GM10248 (cell line): ENCODE measurements around the gene RSPH1.

Experiments used
- CTCF ChIA-PET: fragments of 300-600 bp; sonication (Branson Sonifier 250); formaldehyde crosslinking; extraction: SDS; loops from one replicate; lab custom pipeline; 2021; ENCODE audit warnings: antibody characterized with exemption; lab: Yijun Ruan, JAX
- POLR2A ChIA-PET: fragments of 350-650 bp; sonication (Branson Sonifier 250); formaldehyde crosslinking; extraction: SDS; loops from one replicate; lab custom pipeline; 2020; ENCODE audit warnings: antibody characterized with exemption; lab: Yijun Ruan, JAX
- DNase-seq: peaks from one replicate; pipeline ENCODE4 v3.0.0; 2012; ENCODE audit errors: extremely low spot score
- TF ChIP-seq, protein P1 (sequence below): IDR thresholded peaks from 2 replicates; pipeline ENCODE4 v1.5.1; 2012; ENCODE audit warnings: mild to moderate bottlenecking, low read depth; ENCODE audit errors: extremely low read depth, missing control alignments, control extremely low read depth

RSPH1 gene

DNA sequence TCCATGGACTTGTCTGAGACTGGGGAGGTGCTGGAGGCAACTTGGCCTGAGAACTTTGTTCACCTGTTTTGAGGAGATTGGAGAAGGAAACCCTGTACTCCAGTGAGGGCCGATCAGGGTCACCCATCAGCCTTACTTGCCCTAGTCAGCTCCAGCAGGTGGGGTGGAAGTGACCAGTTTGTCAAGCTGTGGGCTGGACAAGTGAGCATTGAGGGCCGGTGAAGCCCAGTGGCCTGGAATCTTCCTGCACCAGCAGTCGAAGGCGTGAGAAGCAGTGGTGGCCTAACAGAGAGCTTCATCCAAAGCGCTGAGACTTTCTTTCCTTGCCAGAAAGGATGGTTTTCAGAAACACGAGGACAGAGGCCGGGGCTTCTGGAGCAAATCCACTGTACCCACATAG lies 27.2 kb upstream of the RSPH1 start:
- CTCF ChIA-PET = interaction anchor here (1.0 to 1.6 kb wide), 3 partner anchors 9 to 11 kb away, joined by 3 to 6 read pairs (median 5); no protein-coding TSS in a partner anchor
- POLR2A ChIA-PET = interaction anchor here (2.5 kb wide), 1 partner anchor 8 kb away, joined by 6 read pairs; no protein-coding TSS in a partner anchor
- DNase-seq = no peak

DNA sequence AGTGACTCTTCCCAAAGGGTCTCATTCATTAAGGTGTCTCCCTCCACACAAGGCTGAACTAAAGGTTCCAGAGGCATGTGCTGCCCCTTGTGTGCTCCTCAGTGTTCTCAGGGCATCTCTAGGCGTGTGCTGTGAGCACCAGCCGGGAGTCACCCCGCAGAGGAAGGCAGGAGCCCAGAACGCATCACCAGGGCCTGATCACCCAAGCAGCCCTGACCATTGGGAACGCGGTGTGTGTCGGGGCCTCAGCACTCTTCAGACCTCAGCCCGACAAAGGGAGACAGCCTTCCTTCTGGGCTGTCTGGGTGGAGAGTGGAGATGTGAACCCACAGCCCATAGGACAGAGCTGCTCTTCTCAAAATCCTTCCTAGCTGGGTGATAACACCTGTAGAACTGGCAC lies 26.7 kb upstream of the RSPH1 start:
- POLR2A ChIA-PET = no interaction called here
- TF ChIP-seq, protein P1, sequence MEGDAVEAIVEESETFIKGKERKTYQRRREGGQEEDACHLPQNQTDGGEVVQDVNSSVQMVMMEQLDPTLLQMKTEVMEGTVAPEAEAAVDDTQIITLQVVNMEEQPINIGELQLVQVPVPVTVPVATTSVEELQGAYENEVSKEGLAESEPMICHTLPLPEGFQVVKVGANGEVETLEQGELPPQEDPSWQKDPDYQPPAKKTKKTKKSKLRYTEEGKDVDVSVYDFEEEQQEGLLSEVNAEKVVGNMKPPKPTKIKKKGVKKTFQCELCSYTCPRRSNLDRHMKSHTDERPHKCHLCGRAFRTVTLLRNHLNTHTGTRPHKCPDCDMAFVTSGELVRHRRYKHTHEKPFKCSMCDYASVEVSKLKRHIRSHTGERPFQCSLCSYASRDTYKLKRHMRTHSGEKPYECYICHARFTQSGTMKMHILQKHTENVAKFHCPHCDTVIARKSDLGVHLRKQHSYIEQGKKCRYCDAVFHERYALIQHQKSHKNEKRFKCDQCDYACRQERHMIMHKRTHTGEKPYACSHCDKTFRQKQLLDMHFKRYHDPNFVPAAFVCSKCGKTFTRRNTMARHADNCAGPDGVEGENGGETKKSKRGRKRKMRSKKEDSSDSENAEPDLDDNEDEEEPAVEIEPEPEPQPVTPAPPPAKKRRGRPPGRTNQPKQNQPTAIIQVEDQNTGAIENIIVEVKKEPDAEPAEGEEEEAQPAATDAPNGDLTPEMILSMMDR = no peak
- CTCF ChIA-PET = interaction anchor here (1.0 to 1.6 kb wide), 4 partner anchors 8 to 22 kb away, joined by 3 to 6 read pairs (median 4); no protein-coding TSS in a partner anchor
- DNase-seq = no peak

More for the DNA sequence above, 27.2 kb upstream of the RSPH1 start:
- TF ChIP-seq, protein P1 = no peak

DNA sequence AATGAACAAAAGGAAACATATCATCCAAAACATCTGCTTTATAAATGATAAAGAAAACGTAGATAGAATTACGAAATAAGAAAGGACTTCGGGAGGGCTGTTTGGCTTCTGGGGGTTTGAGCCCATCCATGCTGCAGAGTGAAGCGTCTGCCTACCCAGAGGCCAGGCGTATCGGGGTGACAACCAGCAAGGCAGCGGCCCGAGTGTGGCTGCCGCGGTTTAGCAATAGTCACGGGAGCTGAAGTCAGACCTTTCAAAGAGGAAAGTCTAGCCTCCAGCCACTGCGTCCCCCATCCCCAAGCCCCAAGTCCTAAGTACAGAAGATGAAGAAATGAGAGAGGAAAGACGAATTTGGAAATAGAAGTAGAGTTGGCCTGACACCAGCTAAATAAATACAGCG lies 26.2 kb upstream of the RSPH1 start:
- ChIA-PET CTCF (interaction anchor here (1.0 kb wide), 1 partner anchor 22 kb away, joined by 3 read pairs; no protein-coding TSS in a partner anchor), POLR2A (no interaction called here)
- TF ChIP-seq, protein P1 = no peak
- no peak for DNase-seq

DNA sequence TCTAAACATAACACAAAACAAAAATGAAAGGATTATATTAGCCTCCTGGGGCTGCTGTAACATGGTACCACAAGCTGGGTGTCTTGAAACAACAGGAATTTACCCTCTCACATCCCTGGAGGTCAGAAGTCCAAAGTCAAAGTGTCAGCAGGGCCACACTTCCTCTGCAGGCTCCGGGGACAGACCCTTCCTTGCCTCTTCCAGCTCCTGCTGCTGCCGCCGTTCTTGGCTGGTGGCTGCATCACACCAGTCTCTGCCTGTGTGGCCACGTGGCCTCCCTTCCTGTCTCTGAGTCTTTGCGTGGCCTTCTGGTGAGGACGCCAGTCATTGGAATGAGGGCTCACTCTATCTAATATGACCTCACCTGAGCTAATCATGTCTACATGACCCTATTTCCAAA lies 25.8 kb upstream of the RSPH1 start:
- CTCF ChIA-PET = interaction anchor here (1.0 kb wide), 1 partner anchor 21 kb away, joined by 3 read pairs; no protein-coding TSS in a partner anchor
- no peak for DNase-seq
- POLR2A ChIA-PET = no interaction called here
- TF ChIP-seq, protein P1 = no peak

DNA sequence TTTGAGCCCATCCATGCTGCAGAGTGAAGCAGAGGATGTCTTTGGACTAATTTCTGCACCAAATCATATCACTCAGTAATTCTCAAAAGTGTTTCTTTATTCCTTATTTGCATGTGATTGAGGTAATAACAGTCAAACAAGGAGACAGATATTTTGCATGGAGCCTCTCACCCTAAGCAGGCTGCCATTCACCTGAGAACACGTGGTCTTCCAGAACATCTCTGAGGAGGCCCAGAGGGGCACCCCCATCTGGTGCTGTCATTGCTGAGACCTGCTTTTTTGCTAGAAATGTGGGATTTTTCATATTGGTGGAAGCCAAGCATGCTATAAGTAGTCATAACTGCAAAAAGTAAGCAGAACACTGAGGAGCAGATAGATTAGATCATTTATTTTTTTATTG lies 25.4 kb upstream of the RSPH1 start:
- DNase-seq = no peak
- CTCF ChIA-PET = no interaction called here
- POLR2A ChIA-PET = no interaction called here
- TF ChIP-seq, protein P1 = no peak

DNA sequence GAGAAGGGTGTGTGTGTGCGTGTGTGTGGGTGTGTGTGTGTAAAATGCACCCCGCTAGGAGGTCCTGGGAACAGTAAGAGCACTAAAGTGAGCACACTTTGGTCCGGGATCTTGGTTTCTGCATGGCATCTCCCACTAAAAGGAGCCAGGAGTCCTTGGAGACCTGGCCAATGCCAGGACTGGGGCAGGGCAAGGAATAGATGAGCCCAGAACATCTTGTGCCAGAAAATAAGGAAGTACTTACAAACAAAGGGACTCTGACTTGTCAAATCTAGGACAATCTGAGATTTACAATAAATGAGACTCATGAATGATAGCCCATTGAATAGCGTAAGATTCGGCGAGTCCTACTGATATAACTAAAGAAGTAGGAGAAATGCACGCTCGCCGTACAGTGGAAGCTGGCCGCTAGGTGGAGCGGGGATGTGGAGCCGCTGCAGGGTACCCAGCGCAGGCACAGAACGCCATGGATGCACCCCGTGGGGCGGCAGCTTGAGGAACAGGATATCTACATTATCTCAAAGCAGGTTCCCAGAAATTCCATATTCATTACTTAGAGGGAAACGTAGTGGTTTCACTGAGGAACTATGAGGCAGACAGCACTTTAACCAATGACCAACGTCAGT lies 24.7 kb upstream of the RSPH1 start:
- ChIA-PET POLR2A (no interaction called here), CTCF (no interaction called here)
- TF ChIP-seq, protein P1 = no peak
- DNase-seq = no peak
